ENCODE data around the gene MED1.

MED1 gene

GRCh38 chr17:39359994-39360393 is 91.1 kb downstream of the MED1 start:
- DNase-seq: no peak

GRCh38 chr17:39357986-39358385 is 93.1 kb downstream of the MED1 start:
- no peak for DNase-seq

- no peak for DNase-seq
These were observed 93.6 kb downstream of the MED1 start for GRCh38 chr17:39357488-39357887.
